K562 (cell line): ENCODE results near the gene PXK. TPM values are rescaled to one million over a fixed set of nuclear protein-coding genes. Genes with fewer than 3 reads are reported as not detected.

Experiments
- ATAC-seq: fragments of 200-7000 bp; cut with Tn5 transposase; 3 replicates; pipeline ENCODE4 v1.9.1; 2020; ENCODE audit warnings: moderate library complexity
- BruUV-seq: library from RNA; stranded (reverse); fragments of 400-500 nt; replicated peaks from 2 replicates; lab custom pipeline; 2021; lab: Mats Ljungman, UMichigan
- CTCF ChIA-PET: fragments of 300-600 bp; formaldehyde crosslinking; extraction: SDS; loops from one replicate; lab custom pipeline; 2021; ENCODE audit warnings: low intra/inter-chr PET ratio; lab: Yijun Ruan, JAX
- POLR2A ChIA-PET: fragments of 300-600, 350-650 bp; sonication (Branson Sonifier 250); formaldehyde crosslinking; extraction: SDS; loops from one replicate; lab custom pipeline; 2021; ENCODE audit warnings: antibody characterized with exemption, inconsistent platforms; lab: Yijun Ruan, JAX
- DNase-seq, 4 experiments: peaks; one replicate each; pipeline versions ENCODE4 v3.0.0 to v3.0.0-alpha.2; 2011 to 2018; ENCODE audit warnings: low spot score in 3 of 4, mixed read lengths in 3 of 4; ENCODE audit errors: extremely low read depth in 1 of 4
- FAIRE-seq: peaks from 2 replicates; lab custom pipeline; 2011; peaks lifted over from hg19 to GRCh38; lab: Jason Lieb, UNC
- H2AFZ ChIP-seq: 2 replicates; pipeline ENCODE4 v1.6.0; 2011; ENCODE audit warnings: low read depth, low read length, control low read depth, inconsistent platforms
- H3K27ac ChIP-seq: fragments of 200-600 bp; 3 replicates; pipeline ENCODE4 v1.8.0; 2011; ENCODE audit warnings: low read depth, mild to moderate bottlenecking, control low read depth, inconsistent platforms, low read length, moderate library complexity, mixed read lengths; ENCODE audit errors: extremely low read depth
- H3K27me3 ChIP-seq, 2 experiments: fragments of 300-600 bp in 1 of 2; 2 replicates in 1 of 2; 3 replicates in 1 of 2; pipeline versions ENCODE4 v1.6.0 to v1.8.0; 2011; ENCODE audit warnings: inconsistent platforms in 2 of 2, low read length in 2 of 2, mild to moderate bottlenecking in 1 of 2, mixed read lengths in 1 of 2, moderate library complexity in 1 of 2; ENCODE audit not compliant: control insufficient read depth in 2 of 2, insufficient read depth in 2 of 2
- H3K36me3 ChIP-seq: fragments of 300-600 bp; 3 replicates; pipeline ENCODE4 v1.8.0; 2011; ENCODE audit warnings: mild to moderate bottlenecking, low read length, inconsistent platforms; ENCODE audit not compliant: control insufficient read depth, insufficient read depth
- H3K4me1 ChIP-seq, 2 experiments: fragments of 200-600 bp in 1 of 2; replicated peaks in 1 of 2; 2 replicates in 1 of 2; 3 replicates in 1 of 2; pipeline versions ENCODE4 v1.5.1 to v1.8.0; 2011; ENCODE audit warnings: inconsistent platforms in 2 of 2, low read length in 2 of 2, mild to moderate bottlenecking in 1 of 2, mixed read lengths in 1 of 2, moderate library complexity in 1 of 2; ENCODE audit not compliant: control insufficient read depth in 2 of 2, insufficient read depth in 2 of 2
- H3K4me2 ChIP-seq: 2 replicates; pipeline ENCODE4 v1.6.1; 2011; ENCODE audit warnings: low read length, control low read depth, inconsistent platforms, mixed read lengths; ENCODE audit not compliant: insufficient read depth
- H3K4me3 ChIP-seq: fragments of 200-600 bp; sonication (generic), shearing (Covaris generic); 2 replicates; pipeline ENCODE4 v1.5.1; 2016; ENCODE audit warnings: control low read depth, inconsistent platforms
- H3K79me2 ChIP-seq: fragments of 200-600 bp; 3 replicates; pipeline ENCODE4 v1.8.0; 2011; ENCODE audit warnings: low read length, inconsistent platforms; ENCODE audit not compliant: control insufficient read depth, insufficient read depth
- H3K9ac ChIP-seq, 2 experiments: 2 replicates each; pipeline versions ENCODE4 v1.6.0 to v1.6.1; 2011; ENCODE audit warnings: low read depth in 2 of 2, low read length in 2 of 2, control low read depth in 1 of 2, inconsistent platforms in 1 of 2, mild to moderate bottlenecking in 1 of 2, mixed read lengths in 1 of 2; ENCODE audit not compliant: insufficient read depth in 1 of 2
- H3K9me1 ChIP-seq: one replicate; pipeline ENCODE4 v1.6.0; 2011; ENCODE audit warnings: inconsistent platforms, mild to moderate bottlenecking, low read length, moderate library complexity; ENCODE audit not compliant: control insufficient read depth, insufficient read depth
- H3K9me3 ChIP-seq: replicated peaks from 2 replicates; pipeline ENCODE4 v1.5.1; 2011; ENCODE audit warnings: low read depth, low read length, inconsistent platforms; ENCODE audit not compliant: control insufficient read depth, insufficient read depth
- H4K20me1 ChIP-seq: replicated peaks from 2 replicates; pipeline ENCODE4 v1.6.1; 2011; ENCODE audit warnings: low read length, inconsistent platforms, mixed read lengths; ENCODE audit not compliant: control insufficient read depth, insufficient read depth
- MEIS2 ChIP-seq: fragments of 450-650 bp; IDR thresholded peaks from 2 replicates; pipeline ENCODE4 v1.6.1; 2014; ENCODE audit warnings: mild to moderate bottlenecking; ENCODE audit not compliant: partially characterized antibody
- NFIC ChIP-seq: fragments of 450-650 bp; IDR thresholded peaks from 2 replicates; pipeline ENCODE4 v1.6.1; 2017; ENCODE audit warnings: mild to moderate bottlenecking, inconsistent platforms
- NFIX ChIP-seq: fragments of 250-450 bp; sonication (Bioruptor Pico); IDR thresholded peaks from 2 replicates; pipeline ENCODE4 v1.4.0; 2020; ENCODE audit warnings: low read depth, mild to moderate bottlenecking, moderate library complexity
- SMARCC2 ChIP-seq: fragments of 450-650 bp; IDR thresholded peaks from 2 replicates; pipeline ENCODE4 v1.6.1; 2017; ENCODE audit warnings: antibody characterized with exemption, moderate library complexity, mild to moderate bottlenecking, low read depth
- STAT6 ChIP-seq: sonication (generic); formaldehyde crosslinking; IDR thresholded peaks from 2 replicates; pipeline ENCODE4 v1.8.1; 2023; ENCODE audit warnings: mild to moderate bottlenecking, missing genetic modification reagents
- TAL1 ChIP-seq: fragments of 450-650 bp; IDR thresholded peaks from 2 replicates; pipeline ENCODE4 v1.6.1; 2016; ENCODE audit warnings: mild to moderate bottlenecking
- THAP12 ChIP-seq: fragments of 250-450 bp; sonication (Bioruptor Pico); IDR thresholded peaks from 2 replicates; pipeline ENCODE4 v1.9.0; 2021; ENCODE audit warnings: mild to moderate bottlenecking, inconsistent platforms
- THRB ChIP-seq: fragments of 450-650 bp; formaldehyde crosslinking; conservative IDR thresholded peaks from 2 replicates; pipeline ENCODE4 v1.4.0; 2022; ENCODE audit warnings: mild to moderate bottlenecking, missing genetic modification characterization
- WGBS: fragments of 100-300 bp; shearing (Covaris generic); methylation state at CpG from one replicate; pipeline ENCODE4 v1.1.6; 2016; ENCODE audit warnings: low coverage, mixed read lengths; ENCODE audit not compliant: insufficient coverage; ENCODE audit errors: missing lambda C conversion rate; 5-methylcytosine and 5-hydroxymethylcytosine counted together
- in situ Hi-C: fragments of 300-500 bp; cut with MboI; formaldehyde crosslinking; loops from 4 replicates; pipeline ENCODE4 v1.15.0; 2018; ENCODE audit warnings: inconsistent platforms, mixed read lengths
- intact Hi-C: fragments of 100-400 bp; cut with micrococcal nuclease; formaldehyde crosslinking; loops from 2 replicates; pipeline ENCODE4 v1.14.2; 2022
- polyA plus RNA-seq, 8 experiments: library from polyadenylated mRNA; depleted of rRNA in 4 of 8; stranded (reverse) in 5 of 8; unstranded in 3 of 8; fragments of >200 nt; fragmentation: Nextera tagmentation in 2 of 8; fragmentation: Illumina TruSeq in 1 of 8; extraction: Ambion mirVana in 2 of 8; extraction: Trizol in 1 of 8; gene quantifications; 2 replicates each; pipeline versions ENCODE4 v1.2.1 to v1.2.3, GENCODE V29; 2011 to 2014; ENCODE audit warnings: inconsistent platforms in 1 of 8, missing spikeins in 1 of 8
- total RNA-seq, 7 experiments: library from RNA; depleted of rRNA in 6 of 7; stranded (reverse); fragments of >200 nt in 6 of 7; fragmentation: Illumina TruSeq in 2 of 7; extraction: Trizol in 2 of 7; gene quantifications; 2 replicates each; pipeline versions ENCODE4 v1.2.1 to v1.2.3, GENCODE V29; 2011 to 2021; ENCODE audit warnings: low replicate concordance in 1 of 7

Gene PXK
- total and polyA plus RNA-seq, 9 of the 15 experiments (the other 6 are each of a cell fraction or from before 2014, with no cell fraction given), result 3.3 to 19.9 (median 11.3) TPM

- peaks cover 8% of the 10 kb centered on the region; the same call in 1 of the 2 replicates for H4K20me1 ChIP-seq
- H3K4me3 ChIP-seq, result no peak overlapping the region
- TF ChIP-seq NFIX (CRISPR knock-in tag), result peak; percentile 71
- no peak for TF ChIP-seq MEIS2
- TF ChIP-seq NFIC, result peak; percentile 96
- TF ChIP-seq, all 486 proteins: peak for 2
- Histone ChIP-seq H2AFZ (no peak overlapping the region), H3K27ac (no peak overlapping the region), H3K9me3 (no peaks in the 10 kb centered on the region), H3K79me2 (peaks cover 43% of the 10 kb centered on the region), H3K4me2 (peak overlapping the region; percentile 8; the same call in 1 of the 2 replicates), H3K27me3 (no peaks in the 10 kb centered on the region), H3K36me3 (peaks cover 56% of the 10 kb centered on the region; the same call in 2 of the 3 replicates), H3K9me1 (no peaks in the 10 kb centered on the region), H3K4me1 (peaks cover 0 to 7% of the 10 kb centered on the region in 2 experiments; a peak in 3 of 5 replicates), H3K9ac (no peak overlapping the region)
- in situ Hi-C loops, result loop anchor here (5.0 to 10.0 kb wide), 2 partner anchors 121 to 304 kb away; partner anchors contain the start of gene FLNB
- peak; percentile 40 for FAIRE-seq
- no TSS peak for BruUV-seq
- intact Hi-C loops, result loop anchor here (5.0 to 10.0 kb wide), 2 partner anchors 104 to 326 kb away; no protein-coding TSS in a partner anchor
- DNase-seq, result peak in 1 of 4 experiments; percentile 18
- POLR2A ChIA-PET, result no interaction called here
- CTCF ChIA-PET, result no interaction called here
- 57% methylated on average over 1 of the region's 1 CpG for WGBS
- ATAC-seq, result no peak
Observed at GRCh38 chr3:58308728-58309127, 24.0 kb upstream of the PXK start.

- Histone ChIP-seq H3K36me3 (peaks cover 62% of the 10 kb centered on the region), H3K9me1 (no peaks in the 10 kb centered on the region), H4K20me1 (no peaks in the 10 kb centered on the region), H3K27me3 (no peaks in the 10 kb centered on the region), H3K9ac (no peak overlapping the region), H3K27ac (no peak overlapping the region), H3K4me1 (peaks cover 0 to under 1% of the 10 kb centered on the region in 2 experiments; a peak in 2 of 5 replicates), H3K4me3 (no peak overlapping the region), H3K9me3 (no peaks in the 10 kb centered on the region), H3K4me2 (no peak overlapping the region), H3K79me2 (no peaks in the 10 kb centered on the region), H2AFZ (no peak overlapping the region)
- intact Hi-C loops, result no loop called here
- ChIA-PET CTCF (no interaction called here), POLR2A (interaction anchor here (0.8 to 2.2 kb wide), 2 partner anchors 11 to 108 kb away, joined by 4 to 18 read pairs; partner anchors contain the start of genes HTD2 and RPP14)
- ATAC-seq, result no peak
- DNase-seq, result no peak
- WGBS, result 94% methylated on average over 2 of the region's 2 CpGs
- TSS peak; percentile 31 for BruUV-seq
- in situ Hi-C loops, result loop anchor here (5.0 kb wide), 1 partner anchor 214 kb away; no protein-coding TSS in a partner anchor
- no peak for FAIRE-seq
- TF ChIP-seq THRB (CRISPR knock-in tag), result no peak
- no peak for TF ChIP-seq TAL1
- TF ChIP-seq SMARCC2, result no peak
- no peak for TF ChIP-seq STAT6 (CRISPR knock-in tag)
- no peak for TF ChIP-seq THAP12 (CRISPR knock-in tag)
Observed at GRCh38 chr3:58317811-58318210, 14.9 kb upstream of the PXK start.
